GM12878 (cell line): ENCODE data around the gene PIWIL4.

ENCODE experiments used
- BMI1 ChIP-seq: fragments of 450-650 bp; IDR thresholded peaks from 2 replicates; pipeline ENCODE4 v1.6.1; 2016; ENCODE audit warnings: mild to moderate bottlenecking, moderate library complexity, borderline replicate concordance
- RFX5 ChIP-seq: IDR thresholded peaks from 2 replicates; pipeline ENCODE4 v1.6.1; 2011; ENCODE audit warnings: low read depth, low read length, improper control_type of control experiment
- TARDBP ChIP-seq: IDR thresholded peaks from 2 replicates; pipeline ENCODE4 v1.6.1; 2016; ENCODE audit warnings: borderline replicate concordance
- ZNF217 ChIP-seq: fragments of 450-650 bp; IDR thresholded peaks from 2 replicates; pipeline ENCODE4 v1.6.1; 2017; ENCODE audit warnings: antibody characterized with exemption, mild to moderate bottlenecking
- TF ChIP-seq, protein P1 (sequence below), 3 experiments: IDR thresholded peaks in 2 of 3; conservative IDR thresholded peaks in 1 of 3; 2 replicates each; pipeline ENCODE4 v1.5.1; 2011; ENCODE audit warnings: low read depth in 3 of 3, low read length in 3 of 3, mild to moderate bottlenecking in 3 of 3, control low read depth in 2 of 3, moderate library complexity in 2 of 3, inconsistent platforms in 1 of 3, mixed read lengths in 1 of 3; ENCODE audit not compliant: control insufficient read depth in 2 of 3, insufficient read depth in 1 of 3; ENCODE audit errors: extremely low read depth in 1 of 3
- TF ChIP-seq, protein P2 (sequence below): IDR thresholded peaks from 2 replicates; pipeline ENCODE4 v1.6.1; 2011; ENCODE audit warnings: mild to moderate bottlenecking, low read depth, low read length, moderate library complexity; ENCODE audit not compliant: insufficient replicate concordance

DNA sequence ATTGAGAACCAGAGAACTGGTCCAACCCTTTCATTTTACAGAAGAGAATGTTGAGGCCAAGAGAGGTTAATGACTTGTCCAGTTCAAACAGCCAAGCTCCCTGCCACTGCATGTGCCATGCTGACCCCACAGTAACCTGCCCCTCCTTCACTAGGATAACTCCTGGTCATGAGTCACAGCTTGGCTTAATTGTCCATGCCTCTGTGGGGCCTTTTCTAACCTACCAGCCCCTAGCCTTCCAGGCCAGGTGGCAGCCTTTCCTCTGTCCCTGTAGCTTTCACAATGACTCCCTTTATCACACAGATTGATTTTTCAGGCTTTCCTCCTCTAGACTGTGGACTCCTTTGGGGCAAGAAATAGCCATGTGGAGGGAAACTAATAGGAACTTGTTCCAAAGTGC, 97.2 kb downstream of the PIWIL4 start:
- TF ChIP-seq ZNF217: no peak
- TF ChIP-seq, protein P1, sequence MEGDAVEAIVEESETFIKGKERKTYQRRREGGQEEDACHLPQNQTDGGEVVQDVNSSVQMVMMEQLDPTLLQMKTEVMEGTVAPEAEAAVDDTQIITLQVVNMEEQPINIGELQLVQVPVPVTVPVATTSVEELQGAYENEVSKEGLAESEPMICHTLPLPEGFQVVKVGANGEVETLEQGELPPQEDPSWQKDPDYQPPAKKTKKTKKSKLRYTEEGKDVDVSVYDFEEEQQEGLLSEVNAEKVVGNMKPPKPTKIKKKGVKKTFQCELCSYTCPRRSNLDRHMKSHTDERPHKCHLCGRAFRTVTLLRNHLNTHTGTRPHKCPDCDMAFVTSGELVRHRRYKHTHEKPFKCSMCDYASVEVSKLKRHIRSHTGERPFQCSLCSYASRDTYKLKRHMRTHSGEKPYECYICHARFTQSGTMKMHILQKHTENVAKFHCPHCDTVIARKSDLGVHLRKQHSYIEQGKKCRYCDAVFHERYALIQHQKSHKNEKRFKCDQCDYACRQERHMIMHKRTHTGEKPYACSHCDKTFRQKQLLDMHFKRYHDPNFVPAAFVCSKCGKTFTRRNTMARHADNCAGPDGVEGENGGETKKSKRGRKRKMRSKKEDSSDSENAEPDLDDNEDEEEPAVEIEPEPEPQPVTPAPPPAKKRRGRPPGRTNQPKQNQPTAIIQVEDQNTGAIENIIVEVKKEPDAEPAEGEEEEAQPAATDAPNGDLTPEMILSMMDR (IDR thresholded peaks at IDR 0.05 in 2 of 3, conservative IDR thresholded peaks at IDR 0.05 in 1 of 3; ENCODE audit: control insufficient read depth in 2 of 3, extremely low read depth in 1 of 3, insufficient read depth in 1 of 3, low read depth in 3 of 3, low read length in 3 of 3): no peak
- no peak for TF ChIP-seq TARDBP
- TF ChIP-seq, protein P2, sequence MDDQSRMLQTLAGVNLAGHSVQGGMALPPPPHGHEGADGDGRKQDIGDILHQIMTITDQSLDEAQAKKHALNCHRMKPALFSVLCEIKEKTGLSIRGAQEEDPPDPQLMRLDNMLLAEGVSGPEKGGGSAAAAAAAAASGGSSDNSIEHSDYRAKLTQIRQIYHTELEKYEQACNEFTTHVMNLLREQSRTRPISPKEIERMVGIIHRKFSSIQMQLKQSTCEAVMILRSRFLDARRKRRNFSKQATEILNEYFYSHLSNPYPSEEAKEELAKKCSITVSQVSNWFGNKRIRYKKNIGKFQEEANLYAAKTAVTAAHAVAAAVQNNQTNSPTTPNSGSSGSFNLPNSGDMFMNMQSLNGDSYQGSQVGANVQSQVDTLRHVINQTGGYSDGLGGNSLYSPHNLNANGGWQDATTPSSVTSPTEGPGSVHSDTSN: no peak
- no peak for TF ChIP-seq RFX5
- no peak for TF ChIP-seq BMI1
